ENCODE measurements around the gene STOML1. TPM values are rescaled to one million over a fixed set of nuclear protein-coding genes. Genes with fewer than 3 reads are reported as not detected.
"Not testable (repeated sequence)": the region's sequence is repeated elsewhere in the genome, so short reads cannot be mapped to it uniquely, and the experiment has no call there.

The STOML1 gene
- polyA plus RNA-seq, 3 donors, result 9.5 to 10.5 (median 10.3) TPM

GRCh38 chr15:73949496-73949895 is 42.6 kb downstream of the STOML1 start:
- no peak for DNase-seq (ENCODE audit: low read depth in 3 of 3, low spot score in 2 of 3)

DNA sequence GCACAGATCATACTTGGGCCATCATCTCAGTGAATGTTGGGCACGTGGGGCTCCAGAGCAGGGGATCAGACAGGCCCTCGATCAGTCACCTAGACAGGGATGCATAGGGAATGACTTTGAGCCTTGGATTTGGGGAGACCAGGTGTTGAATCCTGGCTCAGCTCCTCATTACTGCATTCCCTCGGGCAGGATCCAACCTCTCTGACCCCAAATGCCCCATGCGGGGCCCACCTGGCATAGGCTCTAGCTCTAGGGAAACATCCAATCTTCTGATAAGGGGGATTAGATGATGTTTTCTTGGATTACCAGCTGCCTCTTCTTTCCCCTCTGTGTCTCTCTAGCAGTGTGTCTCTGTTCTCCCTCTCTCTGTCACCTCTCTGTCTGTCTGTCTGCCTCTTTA is 43.1 kb downstream of the STOML1 start:
- no peak for DNase-seq (ENCODE audit: low read depth in 3 of 3, low spot score in 2 of 3)

GRCh38 chr15:73948396-73948795 is 43.7 kb downstream of the STOML1 start:
- no peak for DNase-seq (ENCODE audit: low read depth in 3 of 3, low spot score in 2 of 3)

- no peak for DNase-seq (ENCODE audit: low read depth in 3 of 3, low spot score in 2 of 3)
Measured at GRCh38 chr15:73947651-73948050, 44.4 kb downstream of the STOML1 start.

- no peak for DNase-seq (ENCODE audit: low read depth in 3 of 3, low spot score in 2 of 3)
Measured at GRCh38 chr15:73946795-73947370, 45.2 kb downstream of the STOML1 start.

- DNase-seq (ENCODE audit: low read depth in 3 of 3, low spot score in 2 of 3), result no peak
Measured at GRCh38 chr15:73946046-73946721, 45.9 kb downstream of the STOML1 start.

DNA sequence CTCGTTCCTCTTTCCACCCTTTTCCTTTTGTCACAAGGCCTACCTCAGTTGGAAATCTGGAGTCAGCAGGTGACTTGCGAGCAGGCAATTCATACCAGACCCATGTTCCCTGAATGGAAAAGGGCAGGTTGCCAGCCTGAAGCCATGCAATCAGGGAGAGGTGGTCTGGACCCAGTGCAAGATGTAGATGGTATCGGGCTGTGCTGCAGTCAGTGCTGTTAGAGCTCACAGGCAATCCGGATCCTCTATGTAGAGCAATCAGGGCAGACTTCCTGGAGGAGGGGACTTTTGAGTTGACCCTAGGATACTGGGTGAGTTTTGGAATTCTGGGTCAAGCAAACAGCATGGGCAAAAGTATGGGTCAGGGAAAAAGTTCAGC is 47.0 kb downstream of the STOML1 start:
- no peak for DNase-seq (ENCODE audit: low read depth in 3 of 3, low spot score in 2 of 3)

GRCh38 chr15:73944161-73945129 is 47.6 kb downstream of the STOML1 start:
- DNase-seq (ENCODE audit: low read depth in 3 of 3, low spot score in 2 of 3), result no peak

GRCh38 chr15:73942751-73943270 is 49.3 kb downstream of the STOML1 start:
- DNase-seq (ENCODE audit: low read depth in 3 of 3, low spot score in 2 of 3), result no peak

DNA sequence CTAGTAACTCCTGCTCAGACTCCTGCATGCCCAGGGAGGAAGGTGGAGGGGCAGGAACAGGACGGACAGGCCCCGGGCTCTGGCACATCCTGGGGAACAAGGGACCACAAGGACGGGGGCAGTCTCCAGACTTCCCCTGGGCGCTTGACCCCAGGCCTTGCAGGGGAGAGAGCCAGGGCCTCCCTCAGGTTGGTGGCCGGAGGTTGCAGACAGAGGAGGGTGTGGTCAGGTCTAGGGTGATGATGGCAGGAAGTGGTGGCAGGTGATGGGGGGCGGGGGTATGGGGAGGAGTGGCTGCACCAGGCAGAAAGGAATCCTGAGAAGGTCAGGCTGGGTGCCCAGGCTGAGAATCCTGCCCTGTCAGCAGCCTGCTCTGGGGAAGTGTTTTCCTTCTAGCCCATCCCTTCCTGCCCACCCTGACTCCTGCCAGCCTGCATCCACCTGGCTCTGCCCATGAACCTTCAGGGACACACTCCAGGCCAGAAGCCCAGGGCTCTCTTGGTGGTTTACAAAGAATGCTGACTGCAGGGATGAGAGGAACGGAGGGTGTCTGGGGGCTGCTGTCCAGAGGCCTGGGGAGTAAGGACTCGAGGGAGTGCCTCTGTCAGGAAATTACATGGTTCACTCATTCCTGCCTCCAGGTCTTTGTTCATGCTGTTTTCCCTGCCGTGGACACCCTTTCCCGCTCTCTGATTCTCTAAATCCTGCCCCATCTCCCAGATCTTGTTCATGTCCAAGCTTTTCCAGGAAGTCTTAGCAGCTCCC is 50.0 kb downstream of the STOML1 start:
- no peak for DNase-seq (ENCODE audit: low read depth in 3 of 3, low spot score in 2 of 3)

DNA sequence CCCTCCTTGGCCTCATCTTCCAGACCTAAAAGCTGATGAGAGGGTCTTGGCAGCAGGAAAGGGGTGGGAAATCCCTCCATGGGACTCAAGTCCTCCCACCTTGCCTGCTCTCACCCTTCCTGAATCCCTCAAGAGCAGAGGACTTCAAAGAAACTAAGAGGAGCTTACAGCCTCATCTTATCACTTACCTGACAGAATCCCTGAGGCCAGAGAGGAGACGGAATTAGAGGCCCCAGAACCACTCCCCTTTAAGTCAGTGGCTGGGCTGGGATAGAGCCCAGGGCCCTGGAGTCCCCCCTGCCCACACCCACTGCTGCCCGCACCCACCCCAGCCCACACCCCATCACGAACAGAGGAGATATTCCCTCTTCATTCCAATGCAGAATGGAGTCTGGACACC is 50.6 kb downstream of the STOML1 start:
- DNase-seq (ENCODE audit: low read depth in 3 of 3, low spot score in 2 of 3), result no peak

- no peak for DNase-seq (ENCODE audit: low read depth in 3 of 3, low spot score in 2 of 3)
Measured at GRCh38 chr15:73941044-73941443, 51.1 kb downstream of the STOML1 start.

GRCh38 chr15:73940061-73940981 is 51.8 kb downstream of the STOML1 start:
- no peak for DNase-seq (ENCODE audit: low read depth in 3 of 3, low spot score in 2 of 3)

- no peak for DNase-seq (ENCODE audit: low read depth in 3 of 3, low spot score in 2 of 3)
Measured at GRCh38 chr15:73939138-73939537, 53.0 kb downstream of the STOML1 start.

DNA sequence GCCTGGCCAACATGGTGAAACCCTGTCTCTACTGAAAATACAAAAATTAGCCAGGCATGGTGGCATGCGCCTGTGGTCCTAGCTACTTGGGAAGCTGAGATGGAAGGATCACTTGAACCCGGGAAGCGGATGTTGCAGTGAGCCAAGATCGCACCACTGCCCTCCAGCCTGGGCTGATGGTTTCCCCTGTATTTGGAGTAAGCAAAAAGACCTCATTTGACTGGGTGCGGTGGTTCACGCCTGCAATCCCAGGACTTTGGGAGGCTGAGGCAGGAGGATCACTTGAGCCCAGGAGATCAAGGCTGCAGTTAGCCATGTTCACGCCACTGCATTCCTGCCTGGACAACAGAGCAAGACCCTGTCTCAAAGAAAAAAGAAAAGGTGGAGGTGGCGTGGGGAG is 53.6 kb downstream of the STOML1 start:
- not testable (repeated sequence) for DNase-seq (ENCODE audit: low read depth in 3 of 3, low spot score in 2 of 3)

- DNase-seq (ENCODE audit: low read depth in 3 of 3, low spot score in 2 of 3), result no peak
Measured at GRCh38 chr15:73937726-73938125, 54.4 kb downstream of the STOML1 start.

- DNase-seq (ENCODE audit: low read depth in 3 of 3, low spot score in 2 of 3), result no peak
Measured at GRCh38 chr15:73937296-73937695, 54.8 kb downstream of the STOML1 start.

GRCh38 chr15:73936588-73937290 is 55.4 kb downstream of the STOML1 start:
- no peak for DNase-seq (ENCODE audit: low read depth in 3 of 3, low spot score in 2 of 3)

DNA sequence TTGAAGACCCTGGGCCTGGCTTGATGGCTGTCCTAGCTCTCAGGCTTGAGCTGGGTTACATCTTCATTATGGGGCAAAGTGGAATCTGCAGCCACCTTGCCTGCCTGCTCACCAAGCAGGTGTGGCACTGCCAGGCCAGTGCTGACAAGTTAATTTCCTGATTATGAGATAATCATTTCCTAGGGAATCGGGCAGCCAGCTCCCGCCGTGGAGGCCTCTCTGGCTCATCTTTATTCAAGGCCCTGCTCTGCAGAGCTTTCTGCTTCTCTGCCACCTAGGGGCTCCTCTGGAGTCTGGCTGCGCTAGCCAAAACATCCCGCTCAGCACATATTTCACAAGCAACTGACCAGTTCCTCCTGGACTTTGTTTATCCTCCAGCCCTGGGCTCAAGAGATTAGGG is 55.9 kb downstream of the STOML1 start:
- no peak for DNase-seq (ENCODE audit: low read depth in 3 of 3, low spot score in 2 of 3)
